HG02588 (cell line): ENCODE results near the gene MARCHF3.
"Not testable (repeated sequence)": the region's sequence is repeated elsewhere in the genome, so short reads cannot be mapped to it uniquely, and the experiment has no call there.

Experiments
- ATAC-seq: cut with Tn5 transposase; IDR thresholded peaks from one replicate; pipeline ENCODE4 v1.9.1; 2021; ENCODE audit warnings: mild to moderate bottlenecking, moderate library complexity; ENCODE audit not compliant: unreplicated experiment

MARCHF3 gene

DNA sequence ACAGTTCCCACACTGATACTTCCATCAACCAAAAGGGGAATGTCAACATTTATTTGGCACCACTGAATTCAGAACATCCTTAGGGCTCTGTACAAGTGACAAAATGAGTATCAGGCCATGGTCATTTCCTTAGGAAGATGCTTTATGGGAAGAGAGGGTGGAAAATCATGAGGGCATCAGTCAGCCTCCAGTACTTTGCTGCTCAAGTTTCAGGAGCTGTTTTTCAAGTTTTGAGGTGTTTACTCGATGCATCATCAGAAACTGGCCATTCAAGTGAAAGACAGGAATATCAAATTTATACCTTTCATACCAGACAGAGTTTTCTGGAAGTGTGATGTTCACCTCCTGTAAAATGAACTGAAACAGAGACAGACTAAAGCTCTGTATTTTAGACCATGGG lies 21.2 kb upstream of the MARCHF3 start:
- ATAC-seq, result no peak

DNA sequence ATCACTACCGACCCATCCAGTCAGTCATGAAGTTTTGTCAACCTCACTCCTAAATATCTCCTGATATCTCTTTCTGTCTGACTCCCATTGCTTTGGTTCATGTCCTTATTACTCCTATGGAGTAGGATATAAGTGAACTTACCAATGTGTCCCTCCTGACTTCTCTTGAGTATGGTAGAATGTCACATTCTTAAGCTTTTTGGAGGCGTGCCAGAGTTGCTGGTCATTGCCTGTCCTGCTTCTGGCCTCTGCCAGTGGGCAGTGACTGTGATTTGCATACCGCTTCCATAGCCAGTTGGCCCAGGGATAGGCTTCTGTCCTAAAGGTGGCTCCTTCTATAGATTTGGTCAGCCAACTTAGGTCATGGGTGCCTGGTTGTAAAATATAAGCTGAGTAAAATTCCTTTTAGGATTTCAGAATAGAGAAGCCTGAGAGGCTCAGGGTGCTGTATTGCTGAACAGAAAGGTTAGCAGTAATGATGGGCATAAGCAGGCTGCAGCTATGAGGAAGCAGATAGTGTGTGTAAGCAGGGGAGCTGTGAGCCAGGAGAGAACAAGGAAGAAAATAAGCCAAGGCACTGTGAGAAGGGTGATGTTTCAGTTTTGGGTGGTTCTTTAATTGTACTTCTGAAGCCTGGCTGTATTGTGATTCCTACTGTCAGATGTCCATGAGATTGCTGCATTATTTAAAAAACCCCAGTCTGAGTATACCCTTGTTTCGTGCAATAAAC lies 16.1 kb upstream of the MARCHF3 start:
- no peak for ATAC-seq

DNA sequence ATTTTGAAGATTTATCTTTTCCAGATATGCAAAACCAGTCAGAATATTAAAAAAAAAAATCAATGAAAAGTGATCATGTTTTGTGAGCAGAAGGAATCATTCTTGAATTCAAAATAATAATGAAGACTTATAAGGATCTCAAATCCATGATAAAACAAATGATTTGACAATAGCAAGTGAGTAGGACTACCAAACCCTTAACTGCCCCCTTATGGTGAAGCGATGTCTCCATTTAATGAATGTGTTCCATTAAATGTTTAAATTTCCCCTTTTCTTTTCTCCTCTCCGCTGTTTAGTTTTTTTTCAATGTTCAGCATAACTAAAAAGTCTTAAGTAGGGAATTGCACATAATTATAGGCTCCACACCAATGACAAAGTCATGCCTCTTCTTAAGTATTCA lies 12.2 kb upstream of the MARCHF3 start:
- ATAC-seq, result no peak

DNA sequence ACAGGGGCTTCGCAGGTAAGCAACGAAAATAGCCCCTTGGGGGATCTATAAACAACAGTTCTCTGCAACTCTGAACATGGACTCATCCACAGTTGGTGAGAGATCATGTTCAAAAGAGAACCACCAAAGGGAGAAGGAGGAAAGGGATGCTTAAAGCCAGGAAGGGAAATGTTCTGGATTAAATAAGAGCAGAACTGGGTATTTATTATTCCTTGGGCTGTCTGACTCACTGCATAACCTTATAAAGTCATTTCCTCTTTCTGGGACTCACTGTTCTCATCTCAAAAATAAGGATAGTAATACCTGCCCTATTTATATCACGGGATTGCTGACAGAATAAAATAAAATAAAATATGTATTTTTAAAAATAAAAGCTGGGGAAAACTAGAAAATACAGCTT lies 11.2 kb upstream of the MARCHF3 start:
- no peak for ATAC-seq

DNA sequence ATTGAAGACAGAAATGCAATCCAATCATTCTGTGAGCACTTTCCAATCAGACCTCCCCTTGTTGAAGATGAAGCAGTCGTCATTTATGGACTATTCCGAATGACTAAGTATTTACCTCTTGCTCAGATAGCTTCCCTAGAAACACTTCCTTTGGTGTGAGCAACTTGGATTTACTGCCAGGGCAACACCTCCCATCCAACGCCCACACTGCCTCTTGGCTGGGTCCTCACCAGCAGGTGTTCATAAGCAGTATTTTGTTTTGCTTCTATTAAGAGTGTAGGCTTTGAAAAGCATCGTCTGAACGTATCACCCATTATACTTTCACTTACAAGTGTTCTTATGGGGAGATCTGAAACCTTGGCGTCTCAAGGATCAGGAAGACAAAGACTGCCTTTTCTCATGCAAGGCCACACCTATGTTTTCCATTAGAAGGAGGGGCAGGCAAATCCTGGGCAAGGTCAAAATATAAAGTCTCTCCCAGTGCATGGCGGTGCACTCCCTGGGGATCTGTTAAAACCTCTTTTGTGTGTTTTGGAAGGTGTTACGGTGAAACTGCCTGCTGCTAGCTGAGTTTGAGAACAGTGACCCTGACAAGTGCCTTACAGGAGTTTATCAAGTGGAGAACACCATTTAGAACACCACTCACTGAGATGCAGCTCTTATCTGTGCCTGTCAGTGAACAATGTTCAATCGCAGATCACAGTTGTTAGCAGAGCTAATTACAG lies 10.6 kb upstream of the MARCHF3 start:
- no peak for ATAC-seq

DNA sequence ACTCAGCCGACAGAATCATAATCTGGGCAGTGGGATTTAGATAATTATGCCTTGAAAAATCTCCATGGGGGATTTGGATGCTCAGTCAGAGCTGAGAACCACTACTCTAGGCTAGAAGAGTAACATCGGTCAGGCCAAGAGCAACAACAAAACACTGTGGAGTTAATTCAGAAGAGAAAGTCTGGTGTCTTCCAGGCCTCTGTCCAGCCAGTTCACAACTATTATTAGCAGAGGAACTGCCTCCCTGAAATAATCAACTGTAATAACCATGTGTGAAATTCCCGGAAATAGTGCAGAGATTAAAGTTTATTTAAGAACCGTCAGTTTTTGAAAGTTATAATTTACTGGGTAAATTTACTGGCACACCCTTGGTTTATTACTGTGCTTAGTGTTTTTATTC lies 8.2 kb upstream of the MARCHF3 start:
- no peak for ATAC-seq

DNA sequence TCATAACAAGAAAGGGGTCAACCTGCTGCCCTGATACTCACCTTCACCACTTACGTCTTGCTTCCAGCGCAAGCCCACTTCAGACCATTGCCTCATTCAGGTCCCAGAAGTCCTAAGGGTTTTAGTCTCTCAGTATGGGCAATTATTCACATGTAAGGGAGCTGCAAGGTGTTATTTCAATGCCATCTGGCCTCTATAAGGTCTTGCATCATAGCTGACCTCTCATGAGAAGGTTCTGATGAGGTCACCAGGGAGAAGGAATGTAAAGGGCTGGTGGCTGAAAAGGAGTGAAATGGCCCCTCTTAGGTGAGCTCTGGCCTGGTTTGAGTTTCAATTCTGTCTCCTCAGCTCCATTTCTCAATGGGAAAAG lies 1.5 kb upstream of the MARCHF3 start:
- no peak for ATAC-seq

DNA sequence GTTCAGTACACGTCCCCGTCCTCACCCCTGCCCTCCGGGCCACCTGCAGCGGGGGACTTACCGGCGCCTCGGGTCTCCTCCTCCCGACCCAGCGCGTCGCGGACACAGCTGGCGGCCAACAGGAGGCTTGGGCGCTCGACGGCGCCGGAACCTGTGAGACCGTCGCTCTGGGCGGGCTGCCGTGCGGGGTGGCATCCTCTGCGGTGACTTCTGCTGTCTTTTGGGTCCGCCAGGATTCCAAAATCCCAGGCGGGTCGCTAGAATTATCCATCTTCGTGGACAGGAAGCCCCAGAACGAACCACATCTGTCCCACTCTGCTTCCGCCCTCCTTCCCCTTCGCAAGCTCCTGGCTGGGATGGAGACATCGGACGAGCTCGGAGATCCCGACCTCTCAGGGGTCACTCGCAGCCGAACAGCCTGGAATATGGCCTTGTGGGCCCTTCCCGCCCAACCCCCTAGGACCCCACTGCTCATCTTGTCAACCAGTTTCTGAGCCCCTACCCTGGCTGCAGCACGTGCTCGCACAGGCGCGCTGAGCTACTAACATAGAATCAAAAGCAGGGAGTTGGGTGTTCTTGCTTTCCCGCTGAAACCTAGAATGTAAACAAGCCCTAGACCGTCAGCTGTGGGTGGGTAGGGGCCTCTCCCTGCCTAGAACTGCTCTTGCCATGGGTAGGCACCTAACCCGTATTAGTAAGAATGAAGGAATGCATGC lies 947 bp upstream of the MARCHF3 start:
- ATAC-seq, result peak; percentile 13

DNA sequence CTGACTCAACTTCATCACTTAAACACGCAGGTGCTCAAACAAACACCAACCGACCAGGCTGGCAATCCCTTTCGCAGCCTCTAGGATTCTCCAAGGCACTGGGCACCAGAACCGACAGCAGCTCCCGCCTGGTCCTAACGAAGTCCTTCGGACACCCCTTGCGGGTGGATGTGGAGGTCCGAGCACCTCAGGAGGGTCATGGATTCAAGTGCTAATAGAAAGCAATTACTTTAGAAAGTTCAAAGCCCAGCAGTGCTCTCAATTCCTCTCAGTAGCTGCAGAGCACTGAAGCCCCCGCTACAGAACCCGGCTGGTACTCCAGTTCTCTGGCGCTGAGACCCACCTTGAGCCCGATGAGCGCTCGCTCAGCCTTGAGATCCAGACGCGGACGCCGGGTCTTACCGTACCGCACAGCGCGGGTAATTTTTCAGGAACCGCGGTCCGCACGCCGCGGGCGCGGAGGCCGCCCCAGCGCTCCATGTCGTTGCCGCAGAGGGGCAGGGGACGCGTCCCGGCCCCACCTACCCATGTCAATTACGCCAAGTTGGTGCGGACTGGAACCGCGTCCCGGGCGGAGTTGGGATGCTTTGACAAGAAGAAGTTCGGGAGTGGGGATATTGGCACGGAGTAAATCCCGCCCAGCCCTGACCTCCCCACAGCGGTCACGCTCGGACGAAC lies 638 bp downstream of the MARCHF3 start:
- ATAC-seq, result peak; percentile 11

DNA sequence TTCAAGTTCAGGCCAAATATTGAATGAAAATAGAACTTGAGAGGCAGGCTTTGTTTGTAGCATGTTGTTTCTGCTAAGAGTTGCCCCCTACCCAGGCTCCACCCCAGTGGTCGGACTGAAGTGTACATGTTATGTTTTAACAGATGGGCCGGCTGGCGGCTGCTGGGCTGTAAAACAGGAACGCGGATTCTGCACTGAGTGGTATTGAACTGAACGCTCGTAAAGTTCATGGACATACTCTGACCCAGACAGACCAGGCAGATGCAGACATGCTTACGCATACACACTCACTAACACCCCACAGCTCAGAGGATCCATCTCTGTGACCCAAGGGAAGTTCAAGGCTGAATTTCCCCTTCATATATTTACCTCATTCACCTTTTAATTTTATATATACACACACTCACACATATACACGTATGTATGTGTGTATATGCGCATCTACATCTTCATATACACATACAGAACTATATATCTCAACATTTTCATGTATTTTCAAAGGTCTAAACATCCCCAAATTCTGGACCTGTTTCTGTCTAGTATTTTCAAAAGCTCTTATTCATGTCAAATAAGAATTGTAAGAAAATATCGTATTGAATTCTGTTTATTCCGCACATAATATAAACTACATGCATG lies 1.4 kb downstream of the MARCHF3 start:
- no peak for ATAC-seq

DNA sequence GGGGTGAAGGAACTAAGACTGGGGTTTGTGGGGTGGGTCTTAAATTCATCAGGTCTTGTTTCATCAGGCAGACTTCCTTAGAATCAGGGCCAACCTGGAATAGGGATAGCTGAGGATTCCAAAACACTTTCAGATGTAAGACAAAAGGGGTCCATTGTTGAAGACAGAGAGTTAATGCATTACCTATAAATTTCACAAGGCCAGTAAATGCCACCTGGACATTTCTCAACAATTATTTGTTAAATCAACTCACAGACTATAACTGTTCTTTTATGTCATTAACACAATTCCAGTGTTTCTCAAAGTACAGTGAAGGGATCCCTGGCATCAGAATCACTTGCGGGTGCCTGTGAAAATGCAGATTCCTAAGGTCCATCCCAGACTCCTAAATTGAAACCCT lies 2.8 kb downstream of the MARCHF3 start:
- no peak for ATAC-seq

DNA sequence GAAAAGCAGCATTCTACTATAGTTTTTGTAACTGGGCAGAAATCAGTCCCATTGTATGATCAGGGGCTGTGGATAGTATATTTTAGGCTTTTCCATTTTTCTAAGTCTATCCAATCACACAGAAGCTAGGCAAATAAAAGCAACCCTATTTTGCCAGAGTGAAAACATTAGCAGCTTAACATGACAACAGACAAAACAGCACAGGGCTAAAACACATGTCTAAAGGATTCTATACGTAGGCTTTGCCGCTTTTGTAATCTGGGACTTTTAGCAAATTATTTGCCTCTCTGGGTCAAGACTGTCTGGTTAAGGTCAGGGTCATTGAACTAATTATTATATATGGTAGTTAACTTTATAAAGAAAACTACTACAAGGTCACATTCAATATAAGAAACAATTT lies 4.2 kb downstream of the MARCHF3 start:
- no peak for ATAC-seq

DNA sequence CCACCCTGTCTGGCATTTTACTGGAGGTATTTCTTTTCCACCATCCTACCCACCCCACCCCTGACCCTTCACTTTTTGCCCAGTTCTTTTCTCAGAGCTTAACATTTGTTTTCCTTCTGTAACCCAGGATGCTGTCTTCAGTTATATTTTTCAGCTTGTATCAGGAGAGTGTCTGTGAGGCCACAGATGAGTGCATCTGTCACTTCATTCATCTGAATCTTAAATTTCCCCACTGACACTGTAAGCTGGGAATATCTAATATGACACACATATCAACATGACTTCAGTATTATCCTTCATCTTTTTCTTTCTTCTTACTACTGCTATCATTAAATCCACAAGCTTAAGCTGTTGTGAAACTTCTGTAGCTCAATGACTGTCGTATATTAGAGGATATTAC lies 4.9 kb downstream of the MARCHF3 start:
- ATAC-seq, result no peak

DNA sequence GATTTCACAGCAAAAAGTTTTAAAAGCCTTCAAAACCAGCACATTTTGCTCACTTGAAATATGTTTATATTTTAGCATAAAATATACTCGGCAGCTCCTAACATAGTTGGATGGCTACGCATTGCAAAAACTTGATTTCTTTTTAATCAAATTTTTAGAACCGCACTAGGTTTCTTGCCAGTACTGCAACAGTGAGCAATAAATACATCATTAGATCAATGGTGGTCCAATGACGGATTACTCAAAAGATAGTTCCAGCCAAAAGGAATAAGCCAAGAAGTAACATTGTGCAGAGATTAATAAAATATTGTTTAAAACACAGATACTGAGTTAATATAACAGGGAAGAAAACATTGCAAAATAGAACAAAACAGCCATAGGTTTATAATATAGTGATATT lies 5.5 kb downstream of the MARCHF3 start:
- no peak for ATAC-seq

DNA sequence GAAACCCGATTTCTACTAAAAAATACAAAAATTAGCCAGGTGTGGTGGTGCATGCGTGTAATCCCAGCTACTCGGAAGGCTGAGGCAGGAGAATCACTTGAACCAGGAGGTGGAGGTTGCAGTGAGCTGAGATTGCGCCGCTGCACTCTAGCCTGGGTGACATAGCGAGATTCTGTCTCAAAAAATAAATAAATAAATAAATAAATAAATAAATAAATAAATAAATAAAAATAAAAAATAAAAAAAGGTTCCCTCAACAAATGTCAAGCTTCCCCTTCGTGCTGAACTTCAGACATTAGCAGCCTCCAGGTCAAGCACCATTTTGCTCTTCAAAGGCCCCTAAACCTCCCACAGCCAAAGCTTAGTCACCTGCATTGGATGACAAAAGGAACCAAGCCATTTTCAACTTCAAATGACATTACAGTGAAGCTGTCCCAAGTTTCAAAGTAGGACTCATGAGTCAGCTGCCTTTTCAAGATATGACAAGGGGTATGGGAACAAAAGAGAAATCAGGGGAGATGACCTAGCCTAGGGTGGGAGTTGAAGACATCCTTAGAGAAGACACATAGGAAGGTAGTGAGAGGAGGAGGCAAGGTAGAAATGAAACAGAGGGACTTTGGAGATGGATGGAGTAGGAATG lies 6.7 kb downstream of the MARCHF3 start:
- ATAC-seq, result not testable (repeated sequence)

DNA sequence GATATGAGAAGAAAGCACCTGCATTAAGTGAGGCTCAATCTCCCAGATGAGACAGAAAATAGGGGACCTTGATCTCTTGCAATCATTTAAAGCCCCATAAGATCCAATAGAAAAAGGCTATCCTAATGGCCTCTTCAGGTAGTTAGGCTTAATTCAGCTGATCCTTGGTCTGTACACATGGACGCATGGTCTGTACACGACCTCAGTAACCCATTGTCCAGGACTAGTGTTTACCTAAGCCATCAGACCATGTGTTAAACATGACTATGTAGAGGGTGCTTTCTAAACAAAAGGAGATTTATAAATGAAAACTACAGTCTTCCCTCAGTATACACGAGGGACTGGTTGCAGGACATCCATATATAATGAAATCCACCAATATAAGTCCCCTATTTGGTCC lies 7.5 kb downstream of the MARCHF3 start:
- ATAC-seq, result no peak

DNA sequence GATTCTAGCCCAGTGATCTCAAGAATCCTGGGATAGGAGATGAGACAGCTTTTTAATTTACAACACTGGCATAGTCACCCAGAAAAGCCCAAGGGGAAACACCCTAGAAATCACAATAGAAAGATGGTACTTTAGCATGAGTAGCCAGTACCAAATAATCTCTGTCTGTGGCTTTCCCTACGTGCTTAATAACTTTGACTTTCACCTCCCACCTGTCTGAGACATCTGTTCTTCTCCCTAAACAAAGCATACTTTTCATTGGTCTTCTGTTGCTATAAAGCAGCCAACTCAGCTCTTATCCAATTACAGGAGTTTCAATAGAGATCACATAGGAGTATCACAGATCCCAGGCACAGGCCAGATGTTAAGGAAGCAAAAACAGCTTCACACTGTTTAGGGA lies 10.4 kb downstream of the MARCHF3 start:
- no peak for ATAC-seq

DNA sequence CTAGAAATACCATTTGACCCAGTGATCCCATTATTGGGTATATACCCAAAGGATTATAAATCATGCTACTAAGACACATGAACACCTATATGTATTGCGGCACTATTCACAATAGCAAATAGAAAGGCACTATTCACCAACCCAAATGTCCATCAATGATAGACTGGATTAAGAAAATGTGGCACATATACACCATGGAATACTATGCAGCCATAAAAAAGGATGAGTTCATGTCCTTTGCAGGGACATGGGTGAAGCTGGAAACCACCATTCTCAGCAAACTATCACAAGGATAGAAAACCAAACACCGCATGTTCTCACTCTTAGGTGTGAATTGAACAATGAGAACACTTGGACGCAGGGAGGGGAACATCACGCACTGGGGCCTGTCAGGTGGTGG lies 13.6 kb downstream of the MARCHF3 start:
- ATAC-seq, result not testable (repeated sequence)

DNA sequence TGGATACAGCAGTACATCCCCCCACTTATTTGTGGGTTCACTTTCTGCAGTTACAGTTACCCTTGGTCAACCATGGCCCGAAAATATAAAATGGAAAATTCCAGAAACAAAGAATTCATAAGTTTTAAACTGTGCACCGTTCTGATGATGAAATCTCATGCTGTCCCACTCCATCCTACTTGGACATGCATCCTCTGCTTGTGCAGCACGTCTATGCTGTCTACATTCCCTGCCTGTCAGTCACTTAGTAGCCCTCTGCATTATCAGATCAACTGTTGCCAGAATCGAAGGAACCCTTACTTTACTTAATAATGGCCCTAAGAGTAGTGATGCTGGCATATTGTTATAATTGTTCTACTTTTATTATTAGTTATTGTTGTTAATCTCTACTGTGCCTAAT lies 14.6 kb downstream of the MARCHF3 start:
- no peak for ATAC-seq

DNA sequence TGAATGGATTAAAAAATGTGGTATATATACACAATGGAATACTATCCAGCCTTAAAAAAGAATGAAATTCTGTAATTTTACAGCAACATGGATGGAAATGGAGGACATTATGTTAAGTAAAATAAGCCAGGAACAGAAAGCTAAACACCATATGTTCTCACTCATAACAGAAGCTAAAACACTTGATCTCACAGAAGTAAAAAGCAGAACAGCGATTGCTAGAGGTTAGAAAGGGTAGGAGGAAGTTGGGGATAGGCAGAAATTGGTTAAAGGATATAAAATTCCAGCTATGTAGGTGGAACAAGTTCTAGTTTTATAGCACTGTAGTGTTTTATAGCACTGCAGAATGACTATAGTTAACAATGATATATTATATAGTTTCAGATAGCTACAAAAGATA lies 15.8 kb downstream of the MARCHF3 start:
- peak; percentile 37 for ATAC-seq

DNA sequence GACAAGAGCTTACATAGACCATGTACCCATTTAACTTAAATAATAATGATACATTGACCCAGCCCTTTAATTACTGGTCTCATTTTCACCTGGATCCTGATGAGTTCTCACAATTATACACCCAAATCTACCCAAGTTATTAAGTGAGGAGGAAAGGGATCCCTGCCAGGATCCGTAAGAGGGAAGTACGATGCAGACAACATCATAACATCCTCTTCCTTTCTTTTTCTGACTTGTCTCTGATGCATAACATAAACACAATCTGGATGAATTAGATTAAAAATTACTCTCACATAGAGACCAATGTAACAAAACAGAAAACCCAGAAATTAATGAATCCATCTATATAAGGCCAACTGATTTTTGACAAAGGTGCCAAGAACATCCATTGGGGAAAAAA lies 17.0 kb downstream of the MARCHF3 start:
- no peak for ATAC-seq
